Activated T-cell treated with anti-CD3 and anti-CD28 coated beads for 4 hours (primary cell): Measurements from ENCODE around the gene OXTR.

Experiments
- DNase-seq: peaks from one replicate; pipeline ENCODE4 v3.0.0-alpha.2; 2020

Gene OXTR

DNA sequence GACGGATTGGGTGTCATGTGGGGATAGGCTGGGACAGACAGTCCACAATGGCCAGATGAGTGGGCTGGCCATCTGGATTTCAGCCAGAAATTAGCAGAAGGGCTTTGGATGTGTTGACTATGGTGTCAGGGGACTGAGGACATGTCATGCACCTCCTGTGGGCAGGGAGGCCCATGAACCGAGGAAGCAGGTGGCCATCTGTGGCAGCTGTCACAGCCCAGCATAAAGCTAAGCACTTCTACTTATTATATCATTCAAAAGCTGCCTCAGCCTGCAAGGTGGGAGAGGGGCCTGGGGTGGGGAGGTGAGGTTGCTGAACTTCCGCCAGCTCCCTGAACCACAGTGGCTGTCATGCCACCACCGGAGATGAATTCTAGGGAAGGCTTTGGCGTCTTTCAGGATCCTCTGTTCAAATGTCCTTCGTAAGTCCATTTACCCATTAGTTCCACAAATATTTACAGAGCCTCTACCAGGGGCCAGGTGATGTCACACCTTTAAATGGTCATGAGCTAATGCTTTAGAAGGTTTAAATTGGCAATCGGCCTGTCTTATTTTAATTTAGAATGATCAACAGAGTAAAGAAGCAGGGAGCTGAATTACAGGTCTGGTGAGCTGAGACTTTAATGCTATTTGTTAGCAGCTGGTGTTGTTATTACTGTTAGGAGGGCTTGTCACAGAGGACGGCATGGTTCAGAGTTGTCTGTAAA lies 59.5 kb downstream of the OXTR start:
- no peak for DNase-seq

- DNase-seq: no peak
Measured at GRCh38 chr3:8709287-8709686, 60.1 kb downstream of the OXTR start.

DNA sequence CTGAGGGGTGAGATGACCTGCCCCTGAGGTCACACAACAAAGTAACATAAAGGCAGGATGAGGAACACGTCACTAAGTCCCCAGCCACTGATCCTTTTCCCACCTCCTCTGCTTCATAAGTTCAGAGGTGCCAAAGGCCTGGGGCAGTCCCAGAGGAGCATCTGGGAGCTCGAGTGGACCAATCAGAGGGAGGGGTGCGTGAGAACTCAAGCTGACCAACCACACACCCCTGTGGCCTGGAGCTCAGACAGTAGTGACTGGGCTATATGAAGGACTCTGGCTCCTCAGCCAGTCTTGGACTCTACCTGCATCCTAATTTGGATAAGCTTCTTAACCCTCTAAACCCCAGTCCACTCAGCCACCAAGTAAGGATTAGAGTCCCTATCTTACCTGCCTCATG lies 63.8 kb downstream of the OXTR start:
- DNase-seq: no peak

DNA sequence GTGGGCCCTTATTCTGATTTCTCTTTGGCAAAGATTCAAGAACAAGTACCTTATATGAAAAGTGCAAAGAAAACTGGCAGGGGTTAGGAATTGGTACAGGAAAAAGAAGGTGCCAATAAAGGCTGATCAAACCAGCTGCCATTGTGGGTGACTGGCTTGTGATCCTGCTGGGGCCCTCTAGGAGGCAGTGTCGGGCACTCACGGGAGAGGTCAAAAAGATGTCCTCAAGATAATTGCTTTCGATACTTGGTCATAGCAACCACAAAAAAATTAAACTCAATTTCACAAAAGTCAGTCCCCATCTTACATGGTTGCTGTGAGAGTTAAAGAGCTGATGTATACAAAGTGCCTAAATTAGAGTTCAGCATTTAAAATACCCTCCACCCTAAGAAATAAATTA lies 66.9 kb downstream of the OXTR start:
- no peak for DNase-seq
